VCaP (cell line): ENCODE results near the gene PIAS2.
"Not testable (repeated sequence)": the region's sequence is repeated elsewhere in the genome, so short reads cannot be mapped to it uniquely, and the experiment has no call there.

ENCODE experiments used
- H3K27ac ChIP-seq: fragments of 450-650 bp; 2 replicates; pipeline ENCODE4 v1.5.1; 2017
- CTCF ChIP-seq: fragments of 450-650 bp; conservative IDR thresholded peaks from 2 replicates; pipeline ENCODE4 v1.5.1; 2017; ENCODE audit warnings: mild to moderate bottlenecking, moderate library complexity

The PIAS2 gene

GRCh38 chr18:46809145-46809544 lies 108.2 kb downstream of the PIAS2 start:
- no peak overlapping the region for H3K27ac ChIP-seq
- no peak for TF ChIP-seq CTCF

GRCh38 chr18:46795945-46796344 lies 121.4 kb downstream of the PIAS2 start:
- H3K27ac ChIP-seq = not testable (repeated sequence)

- TF ChIP-seq CTCF = no peak
- no peak overlapping the region for H3K27ac ChIP-seq
Measured at GRCh38 chr18:46794607-46795006, 122.7 kb downstream of the PIAS2 start.

- peak; percentile 59; the same call in 1 of the 2 replicates for TF ChIP-seq CTCF
- H3K27ac ChIP-seq = no peak overlapping the region
Measured at GRCh38 chr18:46793565-46793964, 123.7 kb downstream of the PIAS2 start.

GRCh38 chr18:46789088-46789487 lies 128.2 kb downstream of the PIAS2 start:
- TF ChIP-seq CTCF = no peak
- no peak overlapping the region for H3K27ac ChIP-seq

- H3K27ac ChIP-seq = no peak overlapping the region
- TF ChIP-seq CTCF = no peak
Measured at GRCh38 chr18:46787674-46788073, 129.6 kb downstream of the PIAS2 start.

- no peak for TF ChIP-seq CTCF
- no peak overlapping the region for H3K27ac ChIP-seq
Measured at GRCh38 chr18:46772357-46772756, 144.9 kb downstream of the PIAS2 start.

GRCh38 chr18:46771141-46771540 lies 146.2 kb downstream of the PIAS2 start:
- no peak for TF ChIP-seq CTCF

More at GRCh38 chr18:46771141-46771540, 146.2 kb downstream of the PIAS2 start:
- H3K27ac ChIP-seq = no peak overlapping the region
